Eye (tissue), 1 donor: Measurements from ENCODE around the gene PDZD2.
"Not testable (repeated sequence)": the region's sequence is repeated elsewhere in the genome, so short reads cannot be mapped to it uniquely, and the experiment has no call there.

Experiments
- DNase-seq: peaks from one replicate; pipeline ENCODE4 v3.0.0-alpha.2; 2015

PDZD2 gene

GRCh38 chr5:32020946-32021345 lies 382.0 kb downstream of the PDZD2 start:
- DNase-seq = no peak

- DNase-seq = no peak
Measured at GRCh38 chr5:32021771-32022170, 382.8 kb downstream of the PDZD2 start.

- DNase-seq = no peak
Measured at GRCh38 chr5:32022638-32023037, 383.7 kb downstream of the PDZD2 start.

GRCh38 chr5:32023816-32024215 lies 384.9 kb downstream of the PDZD2 start:
- no peak for DNase-seq

GRCh38 chr5:32024751-32025150 lies 385.8 kb downstream of the PDZD2 start:
- no peak for DNase-seq

GRCh38 chr5:32027093-32027716 lies 388.3 kb downstream of the PDZD2 start:
- no peak for DNase-seq

- DNase-seq = peak; percentile 57
Measured at GRCh38 chr5:32027717-32028458, 389.0 kb downstream of the PDZD2 start.

GRCh38 chr5:32029261-32029660 lies 390.3 kb downstream of the PDZD2 start:
- DNase-seq = no peak

GRCh38 chr5:32029781-32030180 lies 390.9 kb downstream of the PDZD2 start:
- DNase-seq = no peak

- no peak for DNase-seq
Measured at GRCh38 chr5:32030222-32030621, 391.3 kb downstream of the PDZD2 start.

- DNase-seq = no peak
Measured at GRCh38 chr5:32030686-32031085, 391.8 kb downstream of the PDZD2 start.

GRCh38 chr5:32031089-32031488 lies 392.2 kb downstream of the PDZD2 start:
- DNase-seq = no peak

- DNase-seq = no peak
Measured at GRCh38 chr5:32038523-32038922, 399.6 kb downstream of the PDZD2 start.

- DNase-seq = not testable (repeated sequence)
Measured at GRCh38 chr5:32039133-32039532, 400.2 kb downstream of the PDZD2 start.

GRCh38 chr5:32039601-32040000 lies 400.7 kb downstream of the PDZD2 start:
- not testable (repeated sequence) for DNase-seq

GRCh38 chr5:32040181-32040695 lies 401.3 kb downstream of the PDZD2 start:
- DNase-seq = not testable (repeated sequence)

GRCh38 chr5:32042551-32042961 lies 403.6 kb downstream of the PDZD2 start:
- DNase-seq = peak; percentile 27

GRCh38 chr5:32043105-32043504 lies 404.2 kb downstream of the PDZD2 start:
- no peak for DNase-seq

- peak; percentile 16 for DNase-seq
Measured at GRCh38 chr5:32044434-32044833, 405.5 kb downstream of the PDZD2 start.

- peak; percentile 71 for DNase-seq
Measured at GRCh38 chr5:32044939-32045338, 406.0 kb downstream of the PDZD2 start.

- no peak for DNase-seq
Measured at GRCh38 chr5:32047056-32047455, 408.1 kb downstream of the PDZD2 start.

GRCh38 chr5:32051796-32052195 lies 412.9 kb downstream of the PDZD2 start:
- no peak for DNase-seq

GRCh38 chr5:32055891-32056866 lies 417.2 kb downstream of the PDZD2 start:
- DNase-seq = no peak
